ENCODE results near the gene DYRK2. TPM values are rescaled to one million over a fixed set of nuclear protein-coding genes. Genes with fewer than 3 reads are reported as not detected.

Gene DYRK2
- total RNA-seq = 29.7 and 44.5 TPM in 2 replicates

DNA sequence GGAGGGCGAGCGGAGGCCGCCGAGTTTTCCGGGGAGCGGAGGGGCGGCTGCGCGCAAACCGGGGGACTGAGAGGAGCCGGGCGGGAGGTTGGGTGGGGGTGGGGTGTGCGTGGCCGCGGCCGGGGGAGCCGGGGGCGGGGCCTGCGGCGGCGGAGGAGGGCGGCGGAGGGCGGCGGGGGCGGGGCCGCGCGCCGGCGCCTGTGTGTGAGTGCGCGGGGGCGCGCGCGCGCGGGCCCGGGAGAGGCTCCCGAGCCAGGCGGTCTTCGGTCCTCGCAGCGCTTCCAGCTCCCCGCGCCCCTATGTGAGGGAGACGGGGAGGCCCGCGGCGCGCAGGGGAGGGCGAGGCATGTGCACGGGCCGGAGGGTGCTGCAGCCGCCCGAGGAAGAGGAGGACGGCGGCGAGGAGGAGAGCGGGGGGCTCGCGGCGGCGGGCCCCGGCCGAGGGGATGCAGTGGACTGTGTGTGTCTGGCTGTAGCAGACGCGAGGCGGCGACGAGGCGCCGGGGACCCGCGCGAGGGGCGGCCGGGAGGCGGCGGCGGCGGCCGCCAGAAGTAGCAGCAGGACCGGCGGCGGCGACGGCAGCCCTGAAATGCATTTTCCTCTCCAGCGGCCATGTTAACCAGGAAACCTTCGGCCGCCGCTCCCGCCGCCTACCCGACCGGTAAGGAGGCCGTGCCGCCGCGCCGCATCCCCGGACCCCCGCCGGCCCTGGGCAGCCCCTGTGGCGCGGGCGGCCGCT, at the start of gene DYRK2:
DYRK2 (plus strand) TSS at position 225 of the 740 bp plus-strand sequence; CDS start at position 614, 389 bp downstream.

Data from regular cardiac myocyte (primary cell).